H1 (cell line): ENCODE data around the gene GCAT. TPM values are rescaled to one million over a fixed set of nuclear protein-coding genes. Genes with fewer than 3 reads are reported as not detected.

Source experiments
- HDAC6 ChIP-seq: IDR thresholded peaks from one replicate; pipeline ENCODE4 v1.7.1; 2012; ENCODE audit warnings: low read depth, mild to moderate bottlenecking, inconsistent platforms, low read length, moderate library complexity
- RFX5 ChIP-seq: IDR thresholded peaks from 2 replicates; pipeline ENCODE4 v1.6.1; 2011; ENCODE audit warnings: low read depth, low read length, improper control_type of control experiment, borderline replicate concordance
- SP1 ChIP-seq: IDR thresholded peaks from 2 replicates; pipeline ENCODE4 v1.6.1; 2011; ENCODE audit warnings: low read depth, low read length
- SP4 ChIP-seq: IDR thresholded peaks from 2 replicates; pipeline ENCODE4 v1.6.1; 2012; ENCODE audit warnings: low read length, inconsistent platforms
- SUZ12 ChIP-seq: fragments of 200-600 bp; sonication (generic); IDR thresholded peaks from 2 replicates; pipeline ENCODE4 v1.6.1; 2012; ENCODE audit warnings: mild to moderate bottlenecking, inconsistent platforms, low read length, moderate library complexity, mixed read lengths
- polyA plus RNA-seq, 7 experiments: library from polyadenylated mRNA; depleted of rRNA in 3 of 7; stranded (reverse) in 5 of 7; unstranded in 2 of 7; fragments of >200 nt in 5 of 7; fragments of 200-250 nt in 2 of 7; gene quantifications; 1 replicate in 5 of 7; 2 replicates in 1 of 7; 4 replicates in 1 of 7; pipeline versions ENCODE4 v1.2.1 to v1.2.3, GENCODE V29; 2011 to 2013; ENCODE audit warnings: missing spikeins in 2 of 7, mixed read lengths in 2 of 7
- total RNA-seq: library from RNA; stranded (reverse); fragmentation: NEBNext Ultra II Directional; extraction: Animal tissue kit (Norgen Biotek cat#: 25700); gene quantifications from 2 replicates; pipeline ENCODE4 v1.2.1, GENCODE V29; 2021
- TF ChIP-seq, protein P1 (sequence below): IDR thresholded peaks from 2 replicates; pipeline ENCODE4 v1.6.1; 2011; ENCODE audit warnings: low read depth, mild to moderate bottlenecking, low read length; ENCODE audit not compliant: insufficient read depth

Gene GCAT
- total and polyA plus RNA-seq, 2 of the 8 experiments (the other 6 are each of a cell fraction or from before 2014, with no cell fraction given) = 24.3 to 47.5 TPM

DNA sequence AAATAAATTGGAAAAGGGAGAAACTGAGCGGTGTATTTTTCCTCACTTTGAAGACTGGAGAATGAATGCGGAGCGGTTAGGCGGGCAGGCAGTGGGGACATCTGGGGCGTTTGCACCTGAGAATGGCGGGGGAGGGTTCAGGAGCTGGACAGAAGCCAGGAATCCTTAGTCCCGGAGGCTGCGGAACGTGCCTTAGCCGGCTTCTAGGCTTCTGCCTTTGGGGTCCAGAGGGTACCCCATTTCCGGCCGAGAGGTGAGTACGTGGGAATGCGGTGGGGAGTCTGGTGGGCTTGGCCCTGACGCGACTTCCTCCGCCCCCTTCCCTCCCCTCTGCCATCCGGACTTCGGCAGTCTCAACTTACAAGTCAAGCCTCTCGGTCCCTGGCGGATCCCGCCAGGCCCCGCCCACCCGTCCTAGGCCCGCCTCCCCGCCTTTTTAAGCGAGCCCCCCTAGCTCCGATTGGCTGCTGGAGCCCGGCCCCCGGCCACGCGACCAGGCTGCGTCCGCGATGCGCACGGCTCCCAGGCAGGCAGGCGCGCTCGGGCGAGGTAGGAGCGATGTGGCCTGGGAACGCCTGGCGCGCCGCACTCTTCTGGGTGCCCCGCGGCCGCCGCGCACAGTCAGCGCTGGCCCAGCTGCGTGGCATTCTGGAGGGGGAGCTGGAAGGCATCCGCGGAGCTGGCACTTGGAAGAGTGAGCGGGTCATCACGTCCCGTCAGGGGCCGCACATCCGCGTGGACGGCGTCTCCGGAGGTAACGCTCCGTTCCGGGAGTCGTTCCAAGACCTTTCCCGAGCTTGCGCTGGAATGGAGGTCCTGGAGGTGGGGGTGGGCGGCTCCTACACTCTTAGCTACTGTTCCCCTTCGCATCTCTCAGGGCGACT, at the start of gene GCAT (continued):
- TF ChIP-seq, protein P1, sequence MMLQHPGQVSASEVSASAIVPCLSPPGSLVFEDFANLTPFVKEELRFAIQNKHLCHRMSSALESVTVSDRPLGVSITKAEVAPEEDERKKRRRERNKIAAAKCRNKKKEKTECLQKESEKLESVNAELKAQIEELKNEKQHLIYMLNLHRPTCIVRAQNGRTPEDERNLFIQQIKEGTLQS = 0 out of 2 replicates have a peak, but pooled peaks have one; percentile 23
- TF ChIP-seq HDAC6 (no peak), RFX5 (no peak), SP1 (peak; percentile 49; the same call in 1 of the 2 replicates), SP4 (no peak), SUZ12 (no peak)
